ENCODE measurements around the gene RGMB. TPM values are rescaled to one million over a fixed set of nuclear protein-coding genes. Genes with fewer than 3 reads are reported as not detected.

Gene RGMB
- polyA plus RNA-seq, 4 donors = 14.9 to 18.4 (median 16.0) TPM

- DNase-seq (ENCODE audit: low read depth in 4 of 4, low spot score in 3 of 4) = no peak
Measured at GRCh38 chr5:98767581-98767980, 5.9 kb upstream of the RGMB start.

GRCh38 chr5:98768160-98768959, 5.1 kb upstream of the RGMB start:
- peak in 2 of 4 donors; percentile 45 to 59 for DNase-seq (ENCODE audit: low read depth in 4 of 4, low spot score in 3 of 4)

GRCh38 chr5:98768960-98769209, 4.6 kb upstream of the RGMB start:
- no peak for DNase-seq (ENCODE audit: low read depth in 4 of 4, low spot score in 3 of 4)

GRCh38 chr5:98769210-98769958, 4.1 kb upstream of the RGMB start:
- DNase-seq (ENCODE audit: low read depth in 4 of 4, low spot score in 3 of 4) = peak in 3 of 4 donors; percentile 39 to 43 (median 41)

GRCh38 chr5:98769959-98770208, 3.6 kb upstream of the RGMB start:
- peak in 1 of 4 donors; percentile 32 for DNase-seq (ENCODE audit: low read depth in 4 of 4, low spot score in 3 of 4)

GRCh38 chr5:98770209-98770910, 3.1 kb upstream of the RGMB start:
- DNase-seq (ENCODE audit: low read depth in 4 of 4, low spot score in 3 of 4) = peak in 3 of 4 donors; percentile 49 to 61 (median 50)

GRCh38 chr5:98770911-98771322, 2.5 kb upstream of the RGMB start:
- DNase-seq (ENCODE audit: low read depth in 4 of 4, low spot score in 3 of 4) = peak in 1 of 4 donors; percentile 43

GRCh38 chr5:98771382-98772109, 1.9 kb upstream of the RGMB start:
- DNase-seq (ENCODE audit: low read depth in 4 of 4, low spot score in 3 of 4) = peak in 3 of 4 donors; percentile 82 to 93 (median 89)

- peak in 1 of 4 donors; percentile 65 for DNase-seq (ENCODE audit: low read depth in 4 of 4, low spot score in 3 of 4)
Measured at GRCh38 chr5:98772415-98773213, 849 bp upstream of the RGMB start.

GRCh38 chr5:98773214-98773463, 324 bp upstream of the RGMB start:
- no peak for DNase-seq (ENCODE audit: low read depth in 4 of 4, low spot score in 3 of 4)

- DNase-seq (ENCODE audit: low read depth in 4 of 4, low spot score in 3 of 4) = peak in 3 of 4 donors; percentile 63 to 67 (median 65)
Measured at GRCh38 chr5:98774192-98775033, 950 bp downstream of the RGMB start.

GRCh38 chr5:98775246-98776065, 2.0 kb downstream of the RGMB start:
- DNase-seq (ENCODE audit: low read depth in 4 of 4, low spot score in 3 of 4) = no peak

GRCh38 chr5:98776066-98776705, 2.7 kb downstream of the RGMB start:
- DNase-seq (ENCODE audit: low read depth in 4 of 4, low spot score in 3 of 4) = no peak

GRCh38 chr5:98777295-98777694, 3.8 kb downstream of the RGMB start:
- DNase-seq (ENCODE audit: low read depth in 4 of 4, low spot score in 3 of 4) = no peak

- no peak for DNase-seq (ENCODE audit: low read depth in 4 of 4, low spot score in 3 of 4)
Measured at GRCh38 chr5:98779264-98779877, 5.9 kb downstream of the RGMB start.

GRCh38 chr5:98780390-98780789, 6.9 kb downstream of the RGMB start:
- no peak for DNase-seq (ENCODE audit: low read depth in 4 of 4, low spot score in 3 of 4)

- no peak for DNase-seq (ENCODE audit: low read depth in 4 of 4, low spot score in 3 of 4)
Measured at GRCh38 chr5:98781520-98781919, 8.1 kb downstream of the RGMB start.

GRCh38 chr5:98781964-98782363, 8.5 kb downstream of the RGMB start:
- DNase-seq (ENCODE audit: low read depth in 4 of 4, low spot score in 3 of 4) = no peak

Data from right renal pelvis (tissue), 4 donors.